HL-60 (cell line): ENCODE data around the gene ARAP2.

Experiments used
- DNase-seq, 2 experiments: peaks; one replicate each; pipeline ENCODE4 v3.0.0-alpha.2; 2010 to 2020; ENCODE audit warnings: low read depth in 1 of 2, low spot score in 1 of 2
- H3K27ac ChIP-seq: fragments of 250-450 bp; sonication (Bioruptor Pico); replicated peaks from 2 replicates; pipeline ENCODE4 v1.5.1; 2020; ENCODE audit warnings: mild to moderate bottlenecking, moderate library complexity
- H3K27me3 ChIP-seq: fragments of 250-450 bp; sonication (Bioruptor Pico); 2 replicates; pipeline ENCODE4 v1.5.1; 2021; ENCODE audit warnings: mild to moderate bottlenecking, moderate library complexity; ENCODE audit not compliant: insufficient read depth, poor library complexity, severe bottlenecking
- H3K4me3 ChIP-seq: replicated peaks from 2 replicates; pipeline ENCODE4 v1.5.1; 2011; ENCODE audit warnings: mild to moderate bottlenecking, control low read depth, low read length; ENCODE audit not compliant: insufficient read depth
- CTCF ChIP-seq: IDR thresholded peaks from one replicate; pipeline ENCODE4 v1.5.1; 2011; ENCODE audit warnings: low read length, control low read depth, inconsistent platforms; ENCODE audit not compliant: insufficient read depth
- GABPA ChIP-seq: IDR thresholded peaks from 2 replicates; pipeline ENCODE4 v1.6.1; 2012; ENCODE audit warnings: low read depth
- POLR2AphosphoS5 ChIP-seq: IDR thresholded peaks from 2 replicates; pipeline ENCODE4 v1.6.1; 2012; ENCODE audit warnings: low read depth
- REST ChIP-seq: IDR thresholded peaks from 2 replicates; pipeline ENCODE4 v1.6.1; 2012; ENCODE audit warnings: low read depth; ENCODE audit not compliant: insufficient replicate concordance
- SPI1 ChIP-seq: IDR thresholded peaks from 2 replicates; pipeline ENCODE4 v1.6.1; 2012; ENCODE audit warnings: low read depth, mild to moderate bottlenecking, borderline replicate concordance

Gene ARAP2

DNA sequence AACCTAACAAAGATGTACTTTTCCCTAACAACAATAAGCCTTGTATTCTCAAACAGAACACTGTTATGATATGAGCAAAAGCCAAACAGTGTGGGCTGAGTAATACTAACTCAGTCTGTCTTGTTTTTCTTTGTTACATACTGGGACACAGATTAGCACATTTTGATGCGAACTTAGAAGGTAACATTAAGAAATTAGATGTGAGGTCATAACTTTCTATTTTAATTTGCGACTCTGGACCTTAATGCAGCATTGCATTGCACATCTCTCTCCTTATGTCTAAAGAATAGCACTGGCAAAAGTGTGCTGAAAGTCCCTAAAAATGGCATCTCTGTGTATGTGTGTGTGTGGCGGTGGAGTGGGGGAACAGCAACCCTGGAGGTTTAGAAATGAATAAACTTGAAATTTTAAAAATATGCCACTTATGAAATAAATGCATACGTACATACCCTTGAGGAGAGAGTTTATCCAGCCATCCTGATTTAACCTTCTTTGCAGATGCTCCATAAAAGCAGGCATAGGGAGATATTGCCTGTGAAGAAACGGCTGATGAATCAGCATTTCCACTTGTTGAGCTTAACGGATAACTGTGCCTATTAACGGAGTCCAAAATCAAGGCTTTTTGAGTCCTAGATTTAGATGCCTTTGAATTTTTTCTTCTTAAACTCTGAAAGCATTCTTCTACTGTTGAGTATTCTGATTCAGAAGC is 34.2 kb downstream of the ARAP2 start:
- no peak overlapping the region for H3K27ac ChIP-seq
- no peak for DNase-seq
- H3K27me3 ChIP-seq: no peaks in the 10 kb centered on the region
- H3K4me3 ChIP-seq: no peak overlapping the region
- TF ChIP-seq GABPA (no peak), CTCF (no peak), POLR2AphosphoS5 (no peak), SPI1 (no peak), REST (no peak)

GRCh38 chr4:36208893-36209473 is 35.3 kb downstream of the ARAP2 start:
- no peak for DNase-seq
- Histone ChIP-seq H3K4me3 (no peak overlapping the region), H3K27ac (no peak overlapping the region), H3K27me3 (no peaks in the 10 kb centered on the region)
- TF ChIP-seq SPI1 (no peak), GABPA (no peak), REST (no peak), CTCF (no peak), POLR2AphosphoS5 (no peak)

GRCh38 chr4:36207831-36208520 is 36.3 kb downstream of the ARAP2 start:
- no peak for TF ChIP-seq REST
- no peak for DNase-seq
- Histone ChIP-seq H3K4me3 (no peak overlapping the region), H3K27me3 (no peaks in the 10 kb centered on the region), H3K27ac (no peak overlapping the region)
